SK-N-SH (cell line): ENCODE data around the gene JOSD1.

Experiments used
- FOXM1 ChIP-seq: IDR thresholded peaks from 2 replicates; pipeline ENCODE4 v1.4.0; 2012; ENCODE audit warnings: low read depth, mild to moderate bottlenecking
- NFIC ChIP-seq: IDR thresholded peaks from 2 replicates; pipeline ENCODE4 v1.4.0; 2012; ENCODE audit warnings: borderline replicate concordance
- RAD21 ChIP-seq: IDR thresholded peaks from 2 replicates; pipeline ENCODE4 v1.6.1; 2012; ENCODE audit warnings: mild to moderate bottlenecking, low read length
- SIN3A ChIP-seq: IDR thresholded peaks from 2 replicates; pipeline ENCODE4 v1.6.1; 2012; ENCODE audit warnings: low read depth, mild to moderate bottlenecking, low read length, moderate library complexity, borderline replicate concordance
- YY1 ChIP-seq: IDR thresholded peaks from 2 replicates; pipeline ENCODE4 v1.4.0; 2012; ENCODE audit warnings: low read depth, mild to moderate bottlenecking
- TF ChIP-seq, protein P1 (sequence below): fragments of 200-600 bp; sonication (generic); IDR thresholded peaks from 2 replicates; pipeline ENCODE4 v1.6.1; 2017; ENCODE audit warnings: antibody characterized with exemption, mild to moderate bottlenecking, moderate library complexity

DNA sequence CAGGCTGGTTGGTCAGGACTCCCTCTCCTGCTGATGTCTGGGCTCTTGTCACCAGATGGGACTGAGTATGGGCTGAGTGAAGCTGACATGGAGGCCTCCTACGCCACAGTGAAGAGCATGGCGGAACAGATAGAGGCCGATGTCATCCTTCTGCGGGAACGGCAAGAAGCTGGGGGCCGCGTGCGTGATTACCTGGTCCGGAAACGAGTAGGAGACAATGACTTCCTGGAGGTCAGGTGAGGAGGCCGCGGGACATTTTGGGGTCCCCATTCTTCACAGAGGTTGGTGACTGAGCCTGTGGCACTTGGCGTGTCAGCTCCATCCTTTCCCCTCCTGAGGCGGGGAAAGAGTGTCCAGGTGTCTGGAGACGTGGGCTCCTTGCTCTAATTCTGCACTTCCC, 15.1 kb upstream of the JOSD1 start:
- TF ChIP-seq, protein P1, sequence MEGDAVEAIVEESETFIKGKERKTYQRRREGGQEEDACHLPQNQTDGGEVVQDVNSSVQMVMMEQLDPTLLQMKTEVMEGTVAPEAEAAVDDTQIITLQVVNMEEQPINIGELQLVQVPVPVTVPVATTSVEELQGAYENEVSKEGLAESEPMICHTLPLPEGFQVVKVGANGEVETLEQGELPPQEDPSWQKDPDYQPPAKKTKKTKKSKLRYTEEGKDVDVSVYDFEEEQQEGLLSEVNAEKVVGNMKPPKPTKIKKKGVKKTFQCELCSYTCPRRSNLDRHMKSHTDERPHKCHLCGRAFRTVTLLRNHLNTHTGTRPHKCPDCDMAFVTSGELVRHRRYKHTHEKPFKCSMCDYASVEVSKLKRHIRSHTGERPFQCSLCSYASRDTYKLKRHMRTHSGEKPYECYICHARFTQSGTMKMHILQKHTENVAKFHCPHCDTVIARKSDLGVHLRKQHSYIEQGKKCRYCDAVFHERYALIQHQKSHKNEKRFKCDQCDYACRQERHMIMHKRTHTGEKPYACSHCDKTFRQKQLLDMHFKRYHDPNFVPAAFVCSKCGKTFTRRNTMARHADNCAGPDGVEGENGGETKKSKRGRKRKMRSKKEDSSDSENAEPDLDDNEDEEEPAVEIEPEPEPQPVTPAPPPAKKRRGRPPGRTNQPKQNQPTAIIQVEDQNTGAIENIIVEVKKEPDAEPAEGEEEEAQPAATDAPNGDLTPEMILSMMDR: no peak
- no peak for TF ChIP-seq RAD21
- TF ChIP-seq YY1: no peak
- TF ChIP-seq SIN3A: no peak
- TF ChIP-seq FOXM1: no peak
- no peak for TF ChIP-seq NFIC
